ENCODE results near the gene VDAC1. TPM values are rescaled to one million over a fixed set of nuclear protein-coding genes. Genes with fewer than 3 reads are reported as not detected.

VDAC1 gene
- total RNA-seq, 4 donors from 2014 or later: 84.4 to 121 (median 112) TPM

DNA sequence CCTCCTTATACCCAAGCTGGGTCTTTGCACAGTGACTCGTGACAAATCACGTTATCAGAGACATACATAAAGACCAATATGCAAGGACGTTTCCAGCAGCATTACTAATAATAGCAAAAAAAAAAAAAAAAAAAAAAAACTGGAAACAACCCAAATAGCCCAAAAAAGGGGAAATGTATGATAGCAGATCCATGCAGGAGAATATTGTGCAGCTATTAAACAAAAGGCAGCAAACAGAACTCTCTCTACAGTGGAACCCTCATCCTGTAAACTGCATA lies 74.0 kb downstream of the VDAC1 start:
- TF ChIP-seq, protein P1, sequence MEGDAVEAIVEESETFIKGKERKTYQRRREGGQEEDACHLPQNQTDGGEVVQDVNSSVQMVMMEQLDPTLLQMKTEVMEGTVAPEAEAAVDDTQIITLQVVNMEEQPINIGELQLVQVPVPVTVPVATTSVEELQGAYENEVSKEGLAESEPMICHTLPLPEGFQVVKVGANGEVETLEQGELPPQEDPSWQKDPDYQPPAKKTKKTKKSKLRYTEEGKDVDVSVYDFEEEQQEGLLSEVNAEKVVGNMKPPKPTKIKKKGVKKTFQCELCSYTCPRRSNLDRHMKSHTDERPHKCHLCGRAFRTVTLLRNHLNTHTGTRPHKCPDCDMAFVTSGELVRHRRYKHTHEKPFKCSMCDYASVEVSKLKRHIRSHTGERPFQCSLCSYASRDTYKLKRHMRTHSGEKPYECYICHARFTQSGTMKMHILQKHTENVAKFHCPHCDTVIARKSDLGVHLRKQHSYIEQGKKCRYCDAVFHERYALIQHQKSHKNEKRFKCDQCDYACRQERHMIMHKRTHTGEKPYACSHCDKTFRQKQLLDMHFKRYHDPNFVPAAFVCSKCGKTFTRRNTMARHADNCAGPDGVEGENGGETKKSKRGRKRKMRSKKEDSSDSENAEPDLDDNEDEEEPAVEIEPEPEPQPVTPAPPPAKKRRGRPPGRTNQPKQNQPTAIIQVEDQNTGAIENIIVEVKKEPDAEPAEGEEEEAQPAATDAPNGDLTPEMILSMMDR (IDR thresholded peaks at IDR 0.05; ENCODE audit: low read depth): no peak

GRCh38 chr5:133930061-133930812 lies 74.5 kb downstream of the VDAC1 start:
- TF ChIP-seq, protein P1 (IDR thresholded peaks at IDR 0.05; ENCODE audit: low read depth): no peak

GRCh38 chr5:133928587-133929393 lies 76.0 kb downstream of the VDAC1 start:
- TF ChIP-seq, protein P1 (IDR thresholded peaks at IDR 0.05; ENCODE audit: low read depth): no peak

GRCh38 chr5:133927300-133928180 lies 77.2 kb downstream of the VDAC1 start:
- TF ChIP-seq, protein P1 (IDR thresholded peaks at IDR 0.05; ENCODE audit: low read depth): no peak

- TF ChIP-seq, protein P1 (IDR thresholded peaks at IDR 0.05; ENCODE audit: low read depth): no peak
Observed at GRCh38 chr5:133926489-133927299, 78.1 kb downstream of the VDAC1 start.

DNA sequence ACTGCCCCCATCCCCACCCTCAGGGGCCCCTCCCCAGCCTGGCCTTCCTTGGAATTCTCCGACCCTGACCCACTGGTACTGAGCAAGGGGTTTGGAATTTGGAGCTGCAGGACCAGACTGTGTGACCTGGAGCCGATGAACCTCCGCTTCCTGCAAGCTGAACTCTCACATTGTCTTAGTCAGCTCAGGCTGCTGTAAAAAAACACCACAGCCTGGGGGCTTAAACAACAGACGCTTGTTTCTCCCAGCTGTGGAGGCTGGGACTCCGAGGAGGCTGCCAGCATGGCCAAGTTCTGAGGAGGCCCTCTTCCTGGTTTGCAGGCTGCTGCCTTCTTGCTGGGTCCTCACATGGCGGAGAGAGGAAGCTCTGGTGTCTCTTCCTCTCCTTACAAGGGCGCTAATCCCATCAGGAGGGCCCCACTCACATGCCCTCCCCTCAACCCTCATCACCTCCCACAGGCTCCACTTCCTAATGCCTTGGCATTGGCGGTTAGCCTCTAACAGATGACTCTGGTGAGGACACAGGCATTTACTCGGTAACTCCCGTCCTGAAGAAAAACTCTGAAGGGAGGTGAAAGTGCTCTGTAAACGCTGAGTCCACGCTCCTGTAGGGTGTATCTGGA lies 78.8 kb downstream of the VDAC1 start:
- TF ChIP-seq, protein P1 (IDR thresholded peaks at IDR 0.05; ENCODE audit: low read depth): no peak
